ENCODE measurements around the gene CNIH3.

GRCh38 chr1:224632381-224632871, 16.3 kb downstream of the CNIH3 start:
- TF ChIP-seq CTCF (IDR thresholded peaks at IDR 0.05) (no peak), POLR2AphosphoS5 (IDR thresholded peaks at IDR 0.05) (no peak)

Measured in breast epithelium (tissue), 3 donors.